Measurements from ENCODE around the gene CENPV. TPM values are rescaled to one million over a fixed set of nuclear protein-coding genes. Genes with fewer than 3 reads are reported as not detected.

CENPV gene
- total and polyA plus RNA-seq, 2 of the 13 experiments (the other 11 are each of a cell fraction or from before 2014, with no cell fraction given): 193 to 292 TPM

DNA sequence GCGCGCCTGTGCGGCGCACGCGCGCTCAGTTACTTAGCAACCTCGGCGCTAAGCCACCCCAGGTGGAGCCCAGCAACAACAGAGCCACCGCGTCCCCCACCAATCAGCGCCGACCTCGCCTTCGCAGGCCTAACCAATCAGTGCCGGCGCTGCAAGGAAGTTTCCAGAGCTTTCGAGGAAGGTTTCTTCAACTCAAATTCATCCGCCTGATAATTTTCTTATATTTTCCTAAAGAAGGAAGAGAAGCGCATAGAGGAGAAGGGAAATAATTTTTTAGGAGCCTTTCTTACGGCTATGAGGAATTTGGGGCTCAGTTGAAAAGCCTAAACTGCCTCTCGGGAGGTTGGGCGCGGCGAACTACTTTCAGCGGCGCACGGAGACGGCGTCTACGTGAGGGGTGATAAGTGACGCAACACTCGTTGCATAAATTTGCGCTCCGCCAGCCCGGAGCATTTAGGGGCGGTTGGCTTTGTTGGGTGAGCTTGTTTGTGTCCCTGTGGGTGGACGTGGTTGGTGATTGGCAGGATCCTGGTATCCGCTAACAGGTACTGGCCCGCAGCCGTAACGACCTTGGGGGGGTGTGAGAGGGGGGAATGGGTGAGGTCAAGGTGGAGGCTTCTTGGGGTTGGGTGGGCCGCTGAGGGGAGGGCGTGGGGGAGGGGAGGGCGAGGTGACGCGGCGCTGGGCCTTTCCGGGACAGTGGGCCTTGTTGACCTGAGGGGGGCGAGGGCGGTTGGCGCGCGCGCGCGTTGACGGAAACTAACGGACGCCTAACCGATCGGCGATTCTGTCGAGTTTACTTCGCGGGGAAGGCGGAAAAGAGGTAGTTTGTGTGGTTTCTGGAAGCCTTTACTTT, 27.6 kb upstream of the CENPV start, which contains the start of gene UBB (continued):
- TF ChIP-seq, protein P1, sequence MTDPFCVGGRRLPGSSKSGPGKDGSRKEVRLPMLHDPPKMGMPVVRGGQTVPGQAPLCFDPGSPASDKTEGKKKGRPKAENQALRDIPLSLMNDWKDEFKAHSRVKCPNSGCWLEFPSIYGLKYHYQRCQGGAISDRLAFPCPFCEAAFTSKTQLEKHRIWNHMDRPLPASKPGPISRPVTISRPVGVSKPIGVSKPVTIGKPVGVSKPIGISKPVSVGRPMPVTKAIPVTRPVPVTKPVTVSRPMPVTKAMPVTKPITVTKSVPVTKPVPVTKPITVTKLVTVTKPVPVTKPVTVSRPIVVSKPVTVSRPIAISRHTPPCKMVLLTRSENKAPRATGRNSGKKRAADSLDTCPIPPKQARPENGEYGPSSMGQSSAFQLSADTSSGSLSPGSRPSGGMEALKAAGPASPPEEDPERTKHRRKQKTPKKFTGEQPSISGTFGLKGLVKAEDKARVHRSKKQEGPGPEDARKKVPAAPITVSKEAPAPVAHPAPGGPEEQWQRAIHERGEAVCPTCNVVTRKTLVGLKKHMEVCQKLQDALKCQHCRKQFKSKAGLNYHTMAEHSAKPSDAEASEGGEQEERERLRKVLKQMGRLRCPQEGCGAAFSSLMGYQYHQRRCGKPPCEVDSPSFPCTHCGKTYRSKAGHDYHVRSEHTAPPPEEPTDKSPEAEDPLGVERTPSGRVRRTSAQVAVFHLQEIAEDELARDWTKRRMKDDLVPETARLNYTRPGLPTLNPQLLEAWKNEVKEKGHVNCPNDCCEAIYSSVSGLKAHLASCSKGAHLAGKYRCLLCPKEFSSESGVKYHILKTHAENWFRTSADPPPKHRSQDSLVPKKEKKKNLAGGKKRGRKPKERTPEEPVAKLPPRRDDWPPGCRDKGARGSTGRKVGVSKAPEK (CRISPR knock-in tag; IDR thresholded peaks at IDR 0.05; ENCODE audit: borderline replicate concordance): no peak

DNA sequence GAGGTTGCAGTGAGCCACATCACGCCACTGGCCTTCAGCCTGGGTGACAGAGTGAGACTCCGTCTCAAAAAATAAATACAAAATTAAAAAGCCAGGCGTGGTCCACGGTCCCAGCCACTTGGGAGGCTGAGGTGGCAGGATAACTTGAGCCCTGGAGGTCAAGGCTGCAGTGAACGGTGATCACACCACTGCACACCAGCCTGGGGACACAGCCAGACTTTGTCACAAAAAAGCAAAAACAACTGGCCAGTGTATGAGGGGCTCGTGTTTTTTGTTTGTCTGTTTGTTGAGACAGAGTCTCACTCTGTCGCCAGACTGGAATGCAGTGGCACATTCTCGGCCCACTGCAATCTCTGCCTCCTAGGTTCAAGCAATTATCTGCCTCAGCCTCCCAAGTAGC, 26.4 kb upstream of the CENPV start:
- H3K27ac ChIP-seq (ENCODE audit: extremely low read length, insufficient read depth, low read length): peak overlapping the region; percentile 29
- TF ChIP-seq HNF4A (CRISPR knock-in tag; IDR thresholded peaks at IDR 0.05) (0 out of 2 replicates have a peak, but pooled peaks have one; percentile 10), NR2F1 (CRISPR knock-in tag; IDR thresholded peaks at IDR 0.05) (peak in 1 of 2 experiments; percentile 13; a peak in 1 of 4 replicates), RARA (CRISPR knock-in tag; IDR thresholded peaks at IDR 0.05) (peak; percentile 68), HES4 (CRISPR knock-in tag; IDR thresholded peaks at IDR 0.05; ENCODE audit: borderline replicate concordance) (no peak), TEAD3 (CRISPR knock-in tag; optimal IDR thresholded peaks at IDR 0.05; ENCODE audit: borderline replicate concordance) (peak; percentile 58), SALL1 (CRISPR knock-in tag; IDR thresholded peaks at IDR 0.05) (0 out of 2 replicates have a peak, but pooled peaks have one; percentile 26), ZBTB3 (CRISPR knock-in tag; IDR thresholded peaks at IDR 0.05; ENCODE audit: borderline replicate concordance, low read depth) (peak; percentile 59; the same call in 1 of the 2 replicates), ZNF251 (CRISPR knock-in tag; IDR thresholded peaks at IDR 0.05) (no peak), EED (CRISPR knock-in tag; IDR thresholded peaks at IDR 0.05) (0 out of 2 replicates have a peak, but pooled peaks have one; percentile 19), ZNF441 (CRISPR knock-in tag; IDR thresholded peaks at IDR 0.05; ENCODE audit: borderline replicate concordance) (peak; percentile 90), ZNF552 (CRISPR knock-in tag; IDR thresholded peaks at IDR 0.05; ENCODE audit: borderline replicate concordance) (no peak)
- TF ChIP-seq, protein P2, sequence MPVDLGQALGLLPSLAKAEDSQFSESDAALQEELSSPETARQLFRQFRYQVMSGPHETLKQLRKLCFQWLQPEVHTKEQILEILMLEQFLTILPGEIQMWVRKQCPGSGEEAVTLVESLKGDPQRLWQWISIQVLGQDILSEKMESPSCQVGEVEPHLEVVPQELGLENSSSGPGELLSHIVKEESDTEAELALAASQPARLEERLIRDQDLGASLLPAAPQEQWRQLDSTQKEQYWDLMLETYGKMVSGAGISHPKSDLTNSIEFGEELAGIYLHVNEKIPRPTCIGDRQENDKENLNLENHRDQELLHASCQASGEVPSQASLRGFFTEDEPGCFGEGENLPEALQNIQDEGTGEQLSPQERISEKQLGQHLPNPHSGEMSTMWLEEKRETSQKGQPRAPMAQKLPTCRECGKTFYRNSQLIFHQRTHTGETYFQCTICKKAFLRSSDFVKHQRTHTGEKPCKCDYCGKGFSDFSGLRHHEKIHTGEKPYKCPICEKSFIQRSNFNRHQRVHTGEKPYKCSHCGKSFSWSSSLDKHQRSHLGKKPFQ (CRISPR knock-in tag; IDR thresholded peaks at IDR 0.05; ENCODE audit: insufficient replicate concordance): peak; percentile 97
- TF ChIP-seq, protein P3, sequence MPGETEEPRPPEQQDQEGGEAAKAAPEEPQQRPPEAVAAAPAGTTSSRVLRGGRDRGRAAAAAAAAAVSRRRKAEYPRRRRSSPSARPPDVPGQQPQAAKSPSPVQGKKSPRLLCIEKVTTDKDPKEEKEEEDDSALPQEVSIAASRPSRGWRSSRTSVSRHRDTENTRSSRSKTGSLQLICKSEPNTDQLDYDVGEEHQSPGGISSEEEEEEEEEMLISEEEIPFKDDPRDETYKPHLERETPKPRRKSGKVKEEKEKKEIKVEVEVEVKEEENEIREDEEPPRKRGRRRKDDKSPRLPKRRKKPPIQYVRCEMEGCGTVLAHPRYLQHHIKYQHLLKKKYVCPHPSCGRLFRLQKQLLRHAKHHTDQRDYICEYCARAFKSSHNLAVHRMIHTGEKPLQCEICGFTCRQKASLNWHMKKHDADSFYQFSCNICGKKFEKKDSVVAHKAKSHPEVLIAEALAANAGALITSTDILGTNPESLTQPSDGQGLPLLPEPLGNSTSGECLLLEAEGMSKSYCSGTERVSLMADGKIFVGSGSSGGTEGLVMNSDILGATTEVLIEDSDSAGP (CRISPR knock-in tag; IDR thresholded peaks at IDR 0.05; ENCODE audit: borderline replicate concordance): no peak

More for the DNA sequence above, 26.4 kb upstream of the CENPV start:
- Histone ChIP-seq H3K9me3 (ENCODE audit: low read length) (no peaks in the 10 kb centered on the region), H4K20me1 (ENCODE audit: insufficient read depth, low read length) (peaks cover 21% of the 10 kb centered on the region), H3K9ac (ENCODE audit: insufficient read depth, low read depth, low read length) (no peak overlapping the region), H3K36me3 (replicated peaks in 1 of 2; ENCODE audit: control insufficient read depth in 1 of 2, insufficient read depth in 2 of 2, low read length in 2 of 2) (peaks cover 7 to 11% of the 10 kb centered on the region in 2 experiments; a peak in 3 of 5 replicates), H3K27me3 (ENCODE audit: control insufficient read depth in 1 of 2, insufficient read depth in 2 of 2, low read length in 2 of 2) (no peaks in the 10 kb centered on the region; a peak in 1 of 5 replicates), H2AFZ (ENCODE audit: low read length) (no peak overlapping the region), H3K4me3 (replicated peaks in 1 of 3; ENCODE audit: insufficient read depth in 1 of 3, low read depth in 2 of 3, low read length in 3 of 3) (peak overlapping the region in 1 of 3 experiments; percentile 40; a peak in 1 of 6 replicates), H3K4me1 (ENCODE audit: insufficient read depth, low read length) (peaks cover 70% of the 10 kb centered on the region), H3K79me2 (ENCODE audit: insufficient read depth, low read length) (peaks cover 18% of the 10 kb centered on the region), H3K4me2 (ENCODE audit: low read depth, low read length) (peak overlapping the region; percentile 74)
- no TSS peak for BruUV-seq (replicated peaks)
- peak; percentile 49 for DNase-seq (ENCODE audit: low spot score)
- intact Hi-C loops (cut with micrococcal nuclease; ENCODE audit: unreplicated experiment): no loop called here
- 17% methylated on average over 6 of the region's 8 CpGs for WGBS (ENCODE audit: low lambda C conversion rate)
- ATAC-seq: peak; percentile 16; the same call in 2 of the 3 replicates
- in situ Hi-C loops (cut with HindIII; ENCODE audit: extremely low pct_ligation_motif_present, low pct_unique_long_range_greater_than_20kb): loop anchor here (5.0 kb wide), 1 partner anchor 38 kb away; the partner anchor contains the start of gene TRPV2
- CTCF ChIA-PET (ENCODE audit: low intra/inter-chr PET ratio, low total read pairs): no interaction called here
- no peak for FAIRE-seq
- POLR2A ChIA-PET: interaction anchor here (1.5 to 2.0 kb wide), 8 partner anchors 13 to 62 kb away, joined by 5 to 45 read pairs (median 14); partner anchors contain the start of gene CENPV

Measured in HepG2 (cell line).